Measurements from ENCODE around the gene KIAA0513.

GRCh38 chr16:85124636-85125346, 97.2 kb downstream of the KIAA0513 start:
- TF ChIP-seq, protein P1, sequence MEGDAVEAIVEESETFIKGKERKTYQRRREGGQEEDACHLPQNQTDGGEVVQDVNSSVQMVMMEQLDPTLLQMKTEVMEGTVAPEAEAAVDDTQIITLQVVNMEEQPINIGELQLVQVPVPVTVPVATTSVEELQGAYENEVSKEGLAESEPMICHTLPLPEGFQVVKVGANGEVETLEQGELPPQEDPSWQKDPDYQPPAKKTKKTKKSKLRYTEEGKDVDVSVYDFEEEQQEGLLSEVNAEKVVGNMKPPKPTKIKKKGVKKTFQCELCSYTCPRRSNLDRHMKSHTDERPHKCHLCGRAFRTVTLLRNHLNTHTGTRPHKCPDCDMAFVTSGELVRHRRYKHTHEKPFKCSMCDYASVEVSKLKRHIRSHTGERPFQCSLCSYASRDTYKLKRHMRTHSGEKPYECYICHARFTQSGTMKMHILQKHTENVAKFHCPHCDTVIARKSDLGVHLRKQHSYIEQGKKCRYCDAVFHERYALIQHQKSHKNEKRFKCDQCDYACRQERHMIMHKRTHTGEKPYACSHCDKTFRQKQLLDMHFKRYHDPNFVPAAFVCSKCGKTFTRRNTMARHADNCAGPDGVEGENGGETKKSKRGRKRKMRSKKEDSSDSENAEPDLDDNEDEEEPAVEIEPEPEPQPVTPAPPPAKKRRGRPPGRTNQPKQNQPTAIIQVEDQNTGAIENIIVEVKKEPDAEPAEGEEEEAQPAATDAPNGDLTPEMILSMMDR (conservative IDR thresholded peaks at IDR 0.05 in 1 of 2, IDR thresholded peaks at IDR 0.05 in 1 of 2; ENCODE audit: low read depth in 1 of 2, low read length in 2 of 2) = no peak
- TF ChIP-seq EZH2 (IDR thresholded peaks at IDR 0.05; ENCODE audit: low read length, missing control alignments) = no peak

All from fibroblast of lung (primary cell).